NCI-H146 (cell line): Measurements from ENCODE around the gene F7.

Experiments
- DNase-seq: peaks from one replicate; lab custom pipeline; 2025; lab: John Stamatoyannopoulos, UW

F7 gene

GRCh38 chr13:113118261-113119021, 12.8 kb downstream of the F7 start:
- DNase-seq = no peak

- no peak for DNase-seq
Measured at GRCh38 chr13:113119166-113119821, 13.7 kb downstream of the F7 start.

GRCh38 chr13:113119822-113120189, 14.2 kb downstream of the F7 start:
- peak; percentile 48 for DNase-seq

- no peak for DNase-seq
Measured at GRCh38 chr13:113120300-113121182, 14.9 kb downstream of the F7 start.

GRCh38 chr13:113121183-113121927, 15.8 kb downstream of the F7 start:
- DNase-seq = no peak

GRCh38 chr13:113121928-113122471, 16.4 kb downstream of the F7 start:
- DNase-seq = no peak

- DNase-seq = no peak
Measured at GRCh38 chr13:113122550-113123225, 17.1 kb downstream of the F7 start, which contains the start of gene F10. F10 (plus strand) TSS chr13:113122799; CDS start chr13:113122856, 57 bp downstream.

- no peak for DNase-seq
Measured at GRCh38 chr13:113123226-113124201, 17.9 kb downstream of the F7 start.

- no peak for DNase-seq
Measured at GRCh38 chr13:113124211-113124970, 18.8 kb downstream of the F7 start.

- DNase-seq = no peak
Measured at GRCh38 chr13:113125506-113126264, 20.1 kb downstream of the F7 start.

GRCh38 chr13:113126265-113127150, 20.9 kb downstream of the F7 start:
- no peak for DNase-seq

- no peak for DNase-seq
Measured at GRCh38 chr13:113129480-113129879, 23.9 kb downstream of the F7 start.

- DNase-seq = no peak
Measured at GRCh38 chr13:113129921-113130750, 24.5 kb downstream of the F7 start.

- no peak for DNase-seq
Measured at GRCh38 chr13:113135281-113135760, 29.7 kb downstream of the F7 start.

- DNase-seq = no peak
Measured at GRCh38 chr13:113137691-113138298, 32.2 kb downstream of the F7 start.
